CD4-positive, CD25-positive, alpha-beta regulatory T cell (primary cell): ENCODE data around the gene CALD1. TPM values are rescaled to one million over a fixed set of nuclear protein-coding genes. Genes with fewer than 3 reads are reported as not detected.
A peak's percentile ranks its signal among the peaks of the same experiment; 100 is the strongest.

Source experiments
- ATAC-seq, 2 donors: fragments of 150-1000 bp; cut with Tn5 transposase; one replicate each; pipeline ENCODE4 v1.10.0; 2021; ENCODE audit warnings: low read depth in 2 of 2, moderate number of reproducible peaks in 2 of 2, moderate library complexity in 1 of 2
- DNase-seq, 3 donors: peaks; one replicate each; pipeline versions ENCODE4 v3.0.0 to v3.0.0-alpha.2; 2012 to 2022; ENCODE audit warnings: mixed read lengths in 1 of 3
- H3K27ac ChIP-seq: one replicate; pipeline ENCODE4 v1.7.0; 2013; ENCODE audit warnings: mild to moderate bottlenecking, low read length; ENCODE audit not compliant: insufficient read depth, poor library complexity, severe bottlenecking
- H3K27me3 ChIP-seq: one replicate; pipeline ENCODE4 v1.7.0; 2013; ENCODE audit warnings: low read length; ENCODE audit not compliant: control insufficient read depth, insufficient read depth
- H3K36me3 ChIP-seq: one replicate; pipeline ENCODE4 v1.7.0; 2013; ENCODE audit warnings: mild to moderate bottlenecking, low read length, moderate library complexity; ENCODE audit not compliant: control insufficient read depth, insufficient read depth
- H3K4me1 ChIP-seq: 2 replicates; pipeline ENCODE4 v1.7.0; 2013; ENCODE audit warnings: mild to moderate bottlenecking, low read length; ENCODE audit not compliant: insufficient read depth, control insufficient read depth, poor library complexity, severe bottlenecking
- H3K4me3 ChIP-seq: one replicate; pipeline ENCODE4 v1.7.0; 2013; ENCODE audit warnings: low read depth, mild to moderate bottlenecking, low read length, moderate library complexity
- H3K9me3 ChIP-seq, 2 experiments: 1 replicate in 1 of 2; 2 replicates in 1 of 2; pipeline ENCODE4 v1.7.0; 2013; ENCODE audit warnings: low read length in 2 of 2, mild to moderate bottlenecking in 1 of 2, moderate library complexity in 1 of 2; ENCODE audit not compliant: control insufficient read depth in 2 of 2
- H3K27ac Mint-ChIP-seq, 3 donors: one replicate each; pipeline ENCODE4 v1.8.0; 2020 to 2022; ENCODE audit warnings: mild to moderate bottlenecking in 3 of 3, mixed read lengths in 3 of 3, moderate library complexity in 2 of 3
- H3K27me3 Mint-ChIP-seq: one replicate; pipeline ENCODE4 v1.8.0; 2022; ENCODE audit warnings: mild to moderate bottlenecking, mixed read lengths
- H3K36me3 Mint-ChIP-seq: one replicate; pipeline ENCODE4 v1.8.0; 2020; ENCODE audit warnings: mixed read lengths
- H3K4me1 Mint-ChIP-seq, 4 donors: one replicate each; pipeline ENCODE4 v1.8.0; 2020 to 2022; ENCODE audit warnings: mixed read lengths in 4 of 4, mild to moderate bottlenecking in 1 of 4
- H3K4me3 Mint-ChIP-seq, 4 donors: one replicate each; pipeline ENCODE4 v1.8.0; 2020 to 2022; ENCODE audit warnings: mild to moderate bottlenecking in 4 of 4, mixed read lengths in 4 of 4, moderate library complexity in 3 of 4
- H3K9me3 Mint-ChIP-seq, 7 donors: one replicate each; pipeline ENCODE4 v1.8.0; 2020 to 2022; ENCODE audit warnings: mixed read lengths in 7 of 7, mild to moderate bottlenecking in 3 of 7, moderate library complexity in 2 of 7
- polyA plus RNA-seq, 4 donors: library from polyadenylated mRNA; unstranded; fragments of 300-500 nt; fragmentation: Illumina TruSeq; gene quantifications; one replicate each; pipeline ENCODE4 v1.2.3, GENCODE V29; 2021
- total RNA-seq: library from RNA; stranded (reverse); gene quantifications from one replicate; pipeline ENCODE4 v1.2.3, GENCODE V29; 2022

Gene CALD1
- total and polyA plus RNA-seq, 5 donors from 2014 or later = 0.10 to 3.9 (median 0.17) TPM; not detected in 2

- Mint-ChIP-seq H3K27ac (no peak overlapping the region), H3K9me3 (peaks cover 0 to 1% (median 0%) of the 10 kb centered on the region in 7 donors), H3K4me1 (no peaks in the 10 kb centered on the region), H3K4me3 (no peak overlapping the region), H3K27me3 (peaks cover 6% of the 10 kb centered on the region), H3K36me3 (no peaks in the 10 kb centered on the region)
- no peaks in the 10 kb centered on the region for H3K9me3 ChIP-seq
- H3K27me3 ChIP-seq = peaks cover 2% of the 10 kb centered on the region
- no peaks in the 10 kb centered on the region for H3K36me3 ChIP-seq
- DNase-seq (no peak), ATAC-seq (no peak)
- H3K4me3 ChIP-seq = no peak overlapping the region
- no peak overlapping the region for H3K27ac ChIP-seq
- H3K4me1 ChIP-seq = no peaks in the 10 kb centered on the region
Observed at GRCh38 chr7:134926396-134926795, 147.0 kb downstream of the CALD1 start.

- H3K4me1 ChIP-seq = no peaks in the 10 kb centered on the region
- peaks cover 2% of the 10 kb centered on the region for H3K27me3 ChIP-seq
- no peak for DNase-seq
- H3K27ac Mint-ChIP-seq = no peak overlapping the region
- no peak for ATAC-seq
- no peaks in the 10 kb centered on the region for H3K36me3 ChIP-seq
- H3K36me3 Mint-ChIP-seq = no peaks in the 10 kb centered on the region
- H3K9me3 Mint-ChIP-seq = peaks cover 0 to 1% (median 0%) of the 10 kb centered on the region in 7 donors
- H3K4me3 ChIP-seq = no peak overlapping the region
- peaks cover 6% of the 10 kb centered on the region for H3K27me3 Mint-ChIP-seq
- H3K9me3 ChIP-seq = no peaks in the 10 kb centered on the region
- no peaks in the 10 kb centered on the region for H3K4me1 Mint-ChIP-seq
- H3K27ac ChIP-seq = no peak overlapping the region
- H3K4me3 Mint-ChIP-seq = no peak overlapping the region
Observed at GRCh38 chr7:134927076-134927475, 147.6 kb downstream of the CALD1 start.

- no peak overlapping the region for H3K27ac ChIP-seq
- Mint-ChIP-seq H3K9me3 (peaks cover 0 to 1% (median 0%) of the 10 kb centered on the region in 7 donors), H3K27me3 (peaks cover 6% of the 10 kb centered on the region), H3K4me3 (no peak overlapping the region), H3K36me3 (no peaks in the 10 kb centered on the region), H3K4me1 (peaks cover 0 to under 1% (median 0%) of the 10 kb centered on the region in 4 donors), H3K27ac (no peak overlapping the region)
- no peaks in the 10 kb centered on the region for H3K9me3 ChIP-seq
- ATAC-seq = no peak
- no peaks in the 10 kb centered on the region for H3K36me3 ChIP-seq
- no peak for DNase-seq
- H3K4me1 ChIP-seq = no peaks in the 10 kb centered on the region
- no peak overlapping the region for H3K4me3 ChIP-seq
- peaks cover 2% of the 10 kb centered on the region for H3K27me3 ChIP-seq
Observed at GRCh38 chr7:134927723-134928122, 148.3 kb downstream of the CALD1 start.

- H3K9me3 ChIP-seq = no peaks in the 10 kb centered on the region
- H3K27me3 ChIP-seq = peaks cover 2% of the 10 kb centered on the region
- Mint-ChIP-seq H3K27ac (no peak overlapping the region), H3K36me3 (no peaks in the 10 kb centered on the region), H3K27me3 (peaks cover 6% of the 10 kb centered on the region), H3K4me1 (peaks cover 0 to 8% (median 3%) of the 10 kb centered on the region in 4 donors), H3K4me3 (no peak overlapping the region), H3K9me3 (peaks cover 0 to 1% (median 0%) of the 10 kb centered on the region in 7 donors)
- no peaks in the 10 kb centered on the region for H3K4me1 ChIP-seq
- H3K27ac ChIP-seq = no peak overlapping the region
- ATAC-seq (no peak), DNase-seq (no peak)
- H3K4me3 ChIP-seq = no peak overlapping the region
- H3K36me3 ChIP-seq = no peaks in the 10 kb centered on the region
Observed at GRCh38 chr7:134928554-134928953, 149.1 kb downstream of the CALD1 start.

GRCh38 chr7:134931487-134931886, 152.1 kb downstream of the CALD1 start:
- Mint-ChIP-seq H3K27me3 (no peaks in the 10 kb centered on the region), H3K9me3 (peaks cover 0 to 1% (median 0%) of the 10 kb centered on the region in 7 donors), H3K27ac (no peak overlapping the region), H3K4me1 (peaks cover 0 to 8% (median 3%) of the 10 kb centered on the region in 4 donors), H3K36me3 (no peaks in the 10 kb centered on the region), H3K4me3 (no peak overlapping the region)
- no peaks in the 10 kb centered on the region for H3K4me1 ChIP-seq
- no peaks in the 10 kb centered on the region for H3K36me3 ChIP-seq
- no peak overlapping the region for H3K4me3 ChIP-seq
- H3K27me3 ChIP-seq = peaks cover 2% of the 10 kb centered on the region
- no peaks in the 10 kb centered on the region for H3K9me3 ChIP-seq
- DNase-seq (no peak), ATAC-seq (no peak)
- H3K27ac ChIP-seq = no peak overlapping the region

- H3K9me3 Mint-ChIP-seq = peaks cover 0 to 1% (median 0%) of the 10 kb centered on the region in 7 donors
- DNase-seq = no peak
- Histone ChIP-seq H3K9me3 (no peaks in the 10 kb centered on the region), H3K4me3 (no peak overlapping the region), H3K27ac (no peak overlapping the region), H3K4me1 (no peaks in the 10 kb centered on the region), H3K36me3 (no peaks in the 10 kb centered on the region), H3K27me3 (peaks cover 2% of the 10 kb centered on the region)
- peak overlapping the region in 1 of 4 donors; percentile 46 for H3K4me3 Mint-ChIP-seq
- peaks cover 5% of the 10 kb centered on the region for H3K27me3 Mint-ChIP-seq
- no peak for ATAC-seq
- H3K4me1 Mint-ChIP-seq = peaks cover 0 to 8% (median 3%) of the 10 kb centered on the region in 4 donors
- H3K27ac Mint-ChIP-seq = no peak overlapping the region
- no peaks in the 10 kb centered on the region for H3K36me3 Mint-ChIP-seq
Observed at GRCh38 chr7:134932707-134933370, 153.4 kb downstream of the CALD1 start.

GRCh38 chr7:134933460-134934068, 154.1 kb downstream of the CALD1 start:
- H3K9me3 Mint-ChIP-seq = peaks cover 0 to 1% (median 0%) of the 10 kb centered on the region in 7 donors
- DNase-seq = no peak
- Histone ChIP-seq H3K4me3 (no peak overlapping the region), H3K27me3 (peaks cover 2% of the 10 kb centered on the region), H3K36me3 (no peaks in the 10 kb centered on the region), H3K9me3 (no peaks in the 10 kb centered on the region), H3K27ac (no peak overlapping the region), H3K4me1 (no peaks in the 10 kb centered on the region)
- H3K27ac Mint-ChIP-seq = no peak overlapping the region
- peaks cover 0 to 8% (median 3%) of the 10 kb centered on the region in 4 donors for H3K4me1 Mint-ChIP-seq
- H3K36me3 Mint-ChIP-seq = no peaks in the 10 kb centered on the region
- no peak for ATAC-seq
- no peak overlapping the region for H3K4me3 Mint-ChIP-seq
- peaks cover 5% of the 10 kb centered on the region for H3K27me3 Mint-ChIP-seq
